Measurements from ENCODE around the gene GSG1L2.

The GSG1L2 gene

GRCh38 chr17:9821921-9822320, at the start of gene GSG1L2:
GSG1L2 (minus strand) TSS chr17:9822079; CDS start chr17:9822071, 8 bp downstream.
- DNase-seq (ENCODE audit: low read depth), result no peak

- DNase-seq (ENCODE audit: low read depth), result no peak
Observed at GRCh38 chr17:9868552-9868951, 46.7 kb upstream of the GSG1L2 start.

DNA sequence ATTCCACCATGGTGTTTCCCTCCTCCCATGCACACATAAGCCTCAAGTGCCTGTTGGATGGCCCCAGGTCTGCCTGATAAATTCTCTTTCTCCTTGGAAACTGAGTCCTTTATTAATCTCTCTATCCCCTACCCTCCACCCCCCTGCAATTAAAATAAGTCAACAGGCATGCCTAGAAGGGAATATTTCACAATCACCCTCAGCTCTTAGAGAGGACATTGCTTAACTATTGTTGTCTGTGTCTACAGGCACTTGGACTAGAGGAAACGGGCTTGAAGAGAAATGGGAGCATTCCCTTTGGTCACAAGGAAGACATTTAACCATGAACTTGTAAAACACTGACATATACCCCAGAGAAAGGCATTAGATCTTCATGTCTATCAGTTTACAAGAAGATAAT, 43.7 kb upstream of the GSG1L2 start:
- no peak for DNase-seq (ENCODE audit: low read depth)

- no peak for DNase-seq (ENCODE audit: low read depth)
Observed at GRCh38 chr17:9862949-9863348, 41.1 kb upstream of the GSG1L2 start.

DNA sequence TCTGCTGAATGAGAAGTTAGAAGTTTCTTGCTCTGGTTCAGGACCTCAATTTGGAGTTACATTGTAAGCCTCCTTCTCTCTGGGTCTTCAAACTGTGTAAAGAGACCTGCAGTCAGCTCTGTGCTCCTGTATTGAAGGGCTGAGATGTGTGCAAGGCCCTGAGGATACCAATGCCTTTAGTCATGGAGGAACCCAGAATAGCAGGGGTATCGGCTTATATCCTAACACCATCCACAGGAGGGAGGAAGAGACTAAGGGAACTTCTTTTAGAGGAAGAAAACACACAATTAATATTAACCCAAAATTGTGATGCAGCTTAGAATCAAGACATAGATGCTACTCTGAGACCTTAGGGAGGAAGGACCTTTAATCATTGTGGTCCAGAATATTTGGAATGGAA, 40.3 kb upstream of the GSG1L2 start:
- no peak for DNase-seq (ENCODE audit: low read depth)

- DNase-seq (ENCODE audit: low read depth), result no peak
Observed at GRCh38 chr17:9860851-9861250, 39.0 kb upstream of the GSG1L2 start.

- no peak for DNase-seq (ENCODE audit: low read depth)
Observed at GRCh38 chr17:9859781-9860180, 37.9 kb upstream of the GSG1L2 start.

- no peak for DNase-seq (ENCODE audit: low read depth)
Observed at GRCh38 chr17:9855036-9855435, 33.2 kb upstream of the GSG1L2 start.

DNA sequence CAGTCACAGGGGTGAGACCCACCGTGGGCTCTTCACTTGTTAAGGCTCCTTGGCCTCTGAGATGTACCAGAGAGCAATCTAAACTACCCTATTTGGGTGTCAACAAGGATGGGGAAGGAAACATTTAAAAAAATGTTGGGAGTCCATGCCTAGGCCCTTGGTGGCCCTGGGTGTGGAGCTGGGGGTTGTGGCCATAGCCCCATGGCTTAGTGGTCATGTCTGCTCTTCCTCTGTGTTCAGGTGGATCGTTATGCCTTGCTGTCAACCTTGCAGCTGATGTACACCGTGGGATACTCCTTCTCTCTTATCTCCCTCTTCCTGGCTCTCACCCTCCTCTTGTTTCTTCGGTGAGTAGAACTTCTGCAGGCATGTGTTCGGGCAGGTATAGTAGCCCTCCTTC, 32.4 kb upstream of the GSG1L2 start:
- no peak for DNase-seq (ENCODE audit: low read depth)

DNA sequence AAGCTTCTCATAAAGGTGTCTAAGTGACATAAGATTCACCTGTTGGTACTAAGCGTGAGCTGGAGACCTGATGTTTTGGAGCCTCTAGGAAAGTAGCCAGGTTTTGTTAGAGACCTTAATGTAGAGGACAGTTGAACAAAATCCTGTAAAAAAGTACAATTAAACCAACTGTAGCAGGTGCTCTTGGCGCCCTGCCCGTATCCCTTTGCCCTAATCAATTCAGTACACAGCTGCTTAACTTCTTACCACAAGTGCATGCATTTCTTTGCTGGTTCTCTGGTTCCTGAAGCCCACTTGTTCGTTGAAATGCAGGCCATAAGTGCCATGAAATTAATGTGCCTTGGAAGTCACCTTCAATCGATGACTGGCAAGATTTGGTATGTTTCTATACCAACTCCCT, 28.3 kb upstream of the GSG1L2 start:
- DNase-seq (ENCODE audit: low read depth), result no peak

DNA sequence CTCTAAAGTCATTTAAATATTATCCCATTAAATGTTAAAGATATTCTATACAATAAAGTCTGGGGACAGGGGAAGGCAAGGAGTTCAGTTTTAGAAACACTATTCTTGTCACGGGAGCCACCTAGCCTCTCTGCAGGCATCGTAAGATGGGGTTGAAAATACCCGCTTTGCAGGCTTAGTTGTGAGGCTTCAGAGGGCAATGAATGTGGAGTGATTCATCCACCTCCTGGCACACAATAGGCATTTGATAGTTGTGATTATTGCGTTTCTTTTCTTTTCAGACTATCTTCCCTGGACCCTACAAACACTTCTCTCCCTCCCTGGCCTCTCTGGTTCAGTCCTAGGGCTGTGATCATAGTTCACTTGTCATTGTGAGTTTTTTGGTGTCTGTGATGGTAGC, 23.4 kb upstream of the GSG1L2 start:
- no peak for DNase-seq (ENCODE audit: low read depth)

DNA sequence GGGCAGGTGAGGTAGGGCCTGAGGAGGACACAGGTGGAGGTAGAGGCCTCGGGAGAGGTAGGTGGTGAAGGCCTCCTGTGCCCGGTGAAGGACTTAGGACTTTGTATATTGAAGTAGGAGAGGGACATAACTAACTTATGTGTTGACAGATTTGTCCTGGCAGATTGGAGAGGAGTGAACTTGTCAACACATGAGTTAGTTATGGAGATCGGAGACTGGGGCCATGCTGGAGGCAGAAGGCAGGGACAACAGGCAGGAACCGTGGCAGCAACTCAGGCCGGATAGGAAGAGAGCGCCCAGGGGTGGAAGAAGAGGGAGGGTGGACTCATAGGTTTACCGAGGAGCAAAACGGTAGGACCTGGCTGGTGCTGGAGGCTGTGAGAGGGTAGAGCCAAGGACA, 22.3 kb upstream of the GSG1L2 start:
- no peak for DNase-seq (ENCODE audit: low read depth)

- no peak for DNase-seq (ENCODE audit: low read depth)
Observed at GRCh38 chr17:9843152-9844010, 21.5 kb upstream of the GSG1L2 start.

- no peak for DNase-seq (ENCODE audit: low read depth)
Observed at GRCh38 chr17:9842057-9842758, 20.3 kb upstream of the GSG1L2 start.

DNA sequence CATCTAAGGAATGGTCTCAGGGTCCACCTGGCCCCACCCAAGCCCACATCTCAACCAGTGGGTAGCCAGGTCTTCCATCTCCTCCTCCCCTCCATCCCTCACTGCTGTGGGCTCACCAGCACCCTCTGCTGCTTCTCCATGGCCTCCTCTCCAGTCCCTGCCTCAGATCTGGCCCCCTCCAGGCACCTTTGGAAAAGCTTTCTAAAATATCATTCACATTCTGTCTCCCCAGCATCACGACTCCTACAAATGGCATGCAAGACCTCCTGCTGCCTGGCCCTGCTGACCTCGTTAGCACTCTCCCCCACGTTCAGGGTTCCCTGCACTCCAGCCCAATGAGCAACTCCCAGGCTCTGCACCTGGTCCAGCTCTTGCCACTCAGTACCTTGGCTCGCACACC, 17.6 kb upstream of the GSG1L2 start:
- DNase-seq (ENCODE audit: low read depth), result no peak

- DNase-seq (ENCODE audit: low read depth), result no peak
Observed at GRCh38 chr17:9837551-9838471, 15.9 kb upstream of the GSG1L2 start.

DNA sequence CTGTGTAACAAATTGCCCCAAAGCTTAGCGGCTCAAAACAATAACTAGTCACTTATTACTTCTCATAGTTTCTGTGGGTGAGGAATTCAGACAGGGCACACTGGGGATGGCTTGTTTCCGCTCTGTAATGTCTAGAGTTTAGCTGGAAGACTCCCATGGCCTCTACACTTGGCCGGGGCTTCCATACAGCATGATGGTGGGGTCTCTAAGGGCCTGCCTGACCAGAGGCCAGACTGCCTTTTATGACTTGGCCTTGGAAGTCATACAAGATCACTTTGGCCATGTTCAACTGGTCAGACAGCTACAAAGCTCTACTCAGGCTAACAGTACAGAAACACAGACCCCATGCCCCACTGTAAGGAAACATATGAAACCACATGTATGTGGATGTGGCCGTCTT, 12.0 kb upstream of the GSG1L2 start:
- DNase-seq (ENCODE audit: low read depth), result no peak

GRCh38 chr17:9830711-9831110, 8.8 kb upstream of the GSG1L2 start:
- DNase-seq (ENCODE audit: low read depth), result no peak

GRCh38 chr17:9829343-9829742, 7.5 kb upstream of the GSG1L2 start:
- no peak for DNase-seq (ENCODE audit: low read depth)

- DNase-seq (ENCODE audit: low read depth), result no peak
Observed at GRCh38 chr17:9828296-9829295, 6.7 kb upstream of the GSG1L2 start.

GRCh38 chr17:9825641-9826150, 3.8 kb upstream of the GSG1L2 start, which contains the start of gene GLP2R:
GLP2R (plus strand) TSS chr17:9825924; CDS start chr17:9826064, 140 bp downstream.
- no peak for DNase-seq (ENCODE audit: low read depth)
